HFF-Myc (cell line): Measurements from ENCODE around the gene INHA.

ENCODE experiments used
- DNase-seq: peaks from one replicate; pipeline ENCODE4 v3.0.0-alpha.2; 2011; ENCODE audit warnings: low read depth; ENCODE audit errors: extremely low read depth
- H3K4me3 ChIP-seq: replicated peaks from 2 replicates; pipeline ENCODE4 v1.5.1; 2011; ENCODE audit warnings: low read depth, mild to moderate bottlenecking, control low read depth, low read length
- TF ChIP-seq, protein P1 (sequence below): IDR thresholded peaks from 2 replicates; pipeline ENCODE4 v1.5.1; 2012; ENCODE audit warnings: mild to moderate bottlenecking, low read depth, low read length, control low read depth; ENCODE audit errors: missing control alignments

The INHA gene

GRCh38 chr2:219553463-219553963, 18.6 kb upstream of the INHA start:
- TF ChIP-seq, protein P1, sequence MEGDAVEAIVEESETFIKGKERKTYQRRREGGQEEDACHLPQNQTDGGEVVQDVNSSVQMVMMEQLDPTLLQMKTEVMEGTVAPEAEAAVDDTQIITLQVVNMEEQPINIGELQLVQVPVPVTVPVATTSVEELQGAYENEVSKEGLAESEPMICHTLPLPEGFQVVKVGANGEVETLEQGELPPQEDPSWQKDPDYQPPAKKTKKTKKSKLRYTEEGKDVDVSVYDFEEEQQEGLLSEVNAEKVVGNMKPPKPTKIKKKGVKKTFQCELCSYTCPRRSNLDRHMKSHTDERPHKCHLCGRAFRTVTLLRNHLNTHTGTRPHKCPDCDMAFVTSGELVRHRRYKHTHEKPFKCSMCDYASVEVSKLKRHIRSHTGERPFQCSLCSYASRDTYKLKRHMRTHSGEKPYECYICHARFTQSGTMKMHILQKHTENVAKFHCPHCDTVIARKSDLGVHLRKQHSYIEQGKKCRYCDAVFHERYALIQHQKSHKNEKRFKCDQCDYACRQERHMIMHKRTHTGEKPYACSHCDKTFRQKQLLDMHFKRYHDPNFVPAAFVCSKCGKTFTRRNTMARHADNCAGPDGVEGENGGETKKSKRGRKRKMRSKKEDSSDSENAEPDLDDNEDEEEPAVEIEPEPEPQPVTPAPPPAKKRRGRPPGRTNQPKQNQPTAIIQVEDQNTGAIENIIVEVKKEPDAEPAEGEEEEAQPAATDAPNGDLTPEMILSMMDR: no peak
- no peak overlapping the region for H3K4me3 ChIP-seq
- no peak for DNase-seq

GRCh38 chr2:219554350-219554749, 17.8 kb upstream of the INHA start:
- no peak for DNase-seq
- TF ChIP-seq, protein P1: no peak
- H3K4me3 ChIP-seq: no peak overlapping the region

GRCh38 chr2:219555956-219556355, 16.2 kb upstream of the INHA start:
- DNase-seq: no peak
- H3K4me3 ChIP-seq: no peak overlapping the region
- TF ChIP-seq, protein P1: no peak

DNA sequence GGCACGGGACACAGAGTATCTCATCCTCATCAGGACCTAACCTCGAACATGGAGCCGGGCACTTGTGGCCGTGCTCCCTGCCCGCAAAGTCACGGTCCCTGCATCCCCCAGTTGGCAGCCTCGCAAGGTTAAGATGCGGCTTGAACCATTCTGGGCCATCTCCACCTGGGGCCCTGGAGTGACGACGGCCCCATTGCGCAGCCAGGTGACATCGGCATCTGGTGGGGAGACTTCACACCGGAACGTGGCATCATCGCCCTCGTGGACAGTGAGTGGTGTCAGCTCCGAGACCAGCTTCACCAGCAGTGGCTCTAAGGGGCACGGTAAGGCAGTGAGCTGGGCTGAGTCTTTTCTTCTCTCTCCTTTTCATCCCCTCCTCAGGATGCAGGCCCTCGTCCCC, 15.7 kb upstream of the INHA start:
- TF ChIP-seq, protein P1: no peak

GRCh38 chr2:219557320-219557719, 14.8 kb upstream of the INHA start:
- no peak for DNase-seq
- no peak overlapping the region for H3K4me3 ChIP-seq
- TF ChIP-seq, protein P1: no peak

More for the DNA sequence above, 15.7 kb upstream of the INHA start:
- no peak for DNase-seq
- no peak overlapping the region for H3K4me3 ChIP-seq

DNA sequence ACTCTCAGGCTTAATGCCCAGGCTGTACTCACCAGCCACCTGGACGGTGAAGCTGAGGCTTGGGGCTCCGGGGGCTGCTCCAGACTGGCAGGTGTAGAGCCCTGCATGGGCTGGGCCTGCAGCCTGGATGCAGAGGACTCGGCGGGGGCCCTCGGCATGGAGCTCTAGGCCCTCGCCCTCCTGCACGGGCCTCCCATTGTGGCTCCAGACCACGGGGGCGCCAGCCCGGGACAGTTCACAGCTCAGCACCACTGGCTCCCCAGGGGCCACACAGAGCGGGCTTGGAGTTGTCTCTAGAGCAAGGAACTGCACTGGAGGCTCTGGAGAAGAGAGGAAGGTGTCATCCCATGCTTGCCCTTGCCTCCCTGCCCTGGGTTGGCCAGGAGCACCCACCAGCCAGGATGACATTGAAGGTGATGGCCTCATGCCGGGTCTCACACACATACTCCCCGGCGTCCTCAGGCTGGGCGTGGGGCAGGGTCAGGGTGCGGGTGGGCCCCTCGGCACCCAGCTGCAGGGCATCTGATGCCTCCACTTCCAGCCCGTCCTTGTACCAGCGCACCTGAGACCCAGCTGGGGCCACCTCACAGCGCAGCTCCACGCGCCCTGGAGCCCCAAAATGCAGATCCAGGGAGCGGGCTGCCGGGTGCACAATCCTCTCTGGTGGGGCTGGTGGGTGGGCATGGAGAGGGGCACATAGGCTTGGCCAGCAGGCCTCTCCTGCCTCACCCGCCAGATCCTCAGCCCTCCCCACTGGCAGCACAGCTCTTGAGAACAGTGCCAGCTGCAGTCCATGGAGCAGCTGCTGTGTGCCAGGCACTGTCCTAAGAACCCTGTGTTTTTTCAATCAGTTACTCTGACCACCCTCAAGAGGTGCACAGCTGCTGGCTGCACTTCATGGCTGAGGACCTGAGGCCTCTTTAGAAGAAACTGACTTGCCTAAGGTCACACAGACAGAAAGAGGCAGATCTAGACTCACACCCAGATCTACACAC, 14.0 kb upstream of the INHA start:
- TF ChIP-seq, protein P1: no peak
- no peak for DNase-seq
- H3K4me3 ChIP-seq: no peak overlapping the region
